Thyroid gland (tissue), 4 donors: ENCODE data around the gene ANTXR2.

Experiments
- POLR2A ChIP-seq, 2 donors: fragments of 450-650 bp; IDR thresholded peaks; one replicate each; pipeline ENCODE4 v1.6.1; 2017; ENCODE audit warnings: antibody characterized with exemption in 2 of 2, mild to moderate bottlenecking in 2 of 2, moderate library complexity in 1 of 2
- TF ChIP-seq, protein P1 (sequence below), 6 experiments: fragments of 200-600 bp in 3 of 6; fragments of 450-650 bp in 3 of 6; sonication (generic) in 3 of 6; IDR thresholded peaks; one replicate each; pipeline ENCODE4 v1.5.1; 2016 to 2019; ENCODE audit warnings: antibody characterized with exemption in 6 of 6, mild to moderate bottlenecking in 2 of 6, inconsistent platforms in 1 of 6, moderate library complexity in 1 of 6

DNA sequence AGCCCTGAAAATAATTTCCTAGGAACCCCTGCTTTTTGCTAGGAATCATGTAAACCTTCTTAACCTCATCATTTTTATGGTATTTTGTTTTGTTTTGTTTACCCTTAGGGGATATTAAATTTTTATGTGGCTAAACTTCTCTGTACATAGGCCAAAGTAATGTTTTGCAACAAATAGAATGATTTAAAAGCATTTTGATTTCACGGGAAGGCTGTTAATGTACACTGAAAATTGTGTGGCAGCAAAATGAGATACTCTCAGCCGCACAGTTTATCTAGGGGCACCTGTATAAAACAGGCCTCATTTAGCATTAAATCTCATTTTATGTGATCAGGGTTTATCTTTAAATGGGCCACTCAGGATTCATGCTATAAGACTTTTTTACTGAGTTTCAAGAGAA lies 175.0 kb downstream of the ANTXR2 start:
- TF ChIP-seq, protein P1, sequence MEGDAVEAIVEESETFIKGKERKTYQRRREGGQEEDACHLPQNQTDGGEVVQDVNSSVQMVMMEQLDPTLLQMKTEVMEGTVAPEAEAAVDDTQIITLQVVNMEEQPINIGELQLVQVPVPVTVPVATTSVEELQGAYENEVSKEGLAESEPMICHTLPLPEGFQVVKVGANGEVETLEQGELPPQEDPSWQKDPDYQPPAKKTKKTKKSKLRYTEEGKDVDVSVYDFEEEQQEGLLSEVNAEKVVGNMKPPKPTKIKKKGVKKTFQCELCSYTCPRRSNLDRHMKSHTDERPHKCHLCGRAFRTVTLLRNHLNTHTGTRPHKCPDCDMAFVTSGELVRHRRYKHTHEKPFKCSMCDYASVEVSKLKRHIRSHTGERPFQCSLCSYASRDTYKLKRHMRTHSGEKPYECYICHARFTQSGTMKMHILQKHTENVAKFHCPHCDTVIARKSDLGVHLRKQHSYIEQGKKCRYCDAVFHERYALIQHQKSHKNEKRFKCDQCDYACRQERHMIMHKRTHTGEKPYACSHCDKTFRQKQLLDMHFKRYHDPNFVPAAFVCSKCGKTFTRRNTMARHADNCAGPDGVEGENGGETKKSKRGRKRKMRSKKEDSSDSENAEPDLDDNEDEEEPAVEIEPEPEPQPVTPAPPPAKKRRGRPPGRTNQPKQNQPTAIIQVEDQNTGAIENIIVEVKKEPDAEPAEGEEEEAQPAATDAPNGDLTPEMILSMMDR (IDR thresholded peaks at IDR 0.05), result no peak
- TF ChIP-seq POLR2A (IDR thresholded peaks at IDR 0.05), result no peak
